Esophagus squamous epithelium (tissue), 4 donors: ENCODE results near the gene MPO.

Experiments
- CTCF ChIP-seq, 6 experiments: fragments of 450-650 bp in 4 of 6; fragments of 200-600 bp in 2 of 6; sonication (generic) in 2 of 6; IDR thresholded peaks; one replicate each; pipeline ENCODE4 v1.5.1; 2016 to 2019; ENCODE audit warnings: antibody characterized with exemption in 6 of 6, mild to moderate bottlenecking in 4 of 6, moderate library complexity in 4 of 6
- POLR2A ChIP-seq, 4 donors: fragments of 450-650 bp; IDR thresholded peaks; one replicate each; pipeline ENCODE4 v1.6.1; 2017; ENCODE audit warnings: antibody characterized with exemption in 4 of 4, mild to moderate bottlenecking in 4 of 4, moderate library complexity in 3 of 4

- TF ChIP-seq POLR2A (IDR thresholded peaks at IDR 0.05) = no peak
- no peak for TF ChIP-seq CTCF (IDR thresholded peaks at IDR 0.05)
These were observed 50.9 kb downstream of the MPO start for GRCh38 chr17:58229881-58230280.
